Ovary (tissue), 9 donors: ENCODE results near the gene ME1. TPM values are rescaled to one million over a fixed set of nuclear protein-coding genes. Genes with fewer than 3 reads are reported as not detected.
"Not testable (repeated sequence)": the region's sequence is repeated elsewhere in the genome, so short reads cannot be mapped to it uniquely, and the experiment has no call there.

Experiments
- DNase-seq, 5 donors: peaks; one replicate each; pipeline ENCODE4 v3.0.0-alpha.2; 2019 to 2020
- H3K27ac ChIP-seq, 2 donors: fragments of 200-600 bp; one replicate each; pipeline versions ENCODE4 v1.5.1 to v1.8.0; 2019 to 2022
- H3K27me3 ChIP-seq: fragments of 200-600 bp; one replicate; pipeline ENCODE4 v1.8.0; 2022
- H3K36me3 ChIP-seq: fragments of 200-600 bp; sonication (generic); one replicate; pipeline ENCODE4 v1.5.1; 2019
- H3K4me1 ChIP-seq: one replicate; pipeline ENCODE4 v1.8.1; 2013; ENCODE audit warnings: mild to moderate bottlenecking, moderate library complexity; ENCODE audit not compliant: insufficient read depth
- H3K4me3 ChIP-seq: fragments of 200-600 bp; sonication (generic); one replicate; pipeline ENCODE4 v1.5.1; 2017
- H3K9me3 ChIP-seq, 2 donors: fragments of 200-600 bp in 1 of 2; sonication (generic) in 1 of 2; one replicate each; pipeline versions ENCODE4 v1.5.1 to v1.8.1; 2013 to 2019; ENCODE audit warnings: mild to moderate bottlenecking in 1 of 2, moderate library complexity in 1 of 2
- EP300 ChIP-seq: sonication (generic); formaldehyde crosslinking; IDR thresholded peaks from one replicate; pipeline ENCODE4 v1.6.1; 2017; ENCODE audit warnings: antibody characterized with exemption
- POLR2A ChIP-seq: fragments of 450-650 bp; IDR thresholded peaks from one replicate; pipeline ENCODE4 v1.6.1; 2017; ENCODE audit warnings: antibody characterized with exemption, mild to moderate bottlenecking, moderate library complexity
- WGBS, 3 donors: extraction: QIAGEN DNeasy Blood & Tissue Kit in 1 of 3; methylation state at CpG; one replicate each; pipeline versions ENCODE4 v1.1.5 to v1.1.7; 2013 to 2017; 5-methylcytosine and 5-hydroxymethylcytosine counted together
- intact Hi-C, 4 donors: fragments of 100-400 bp; cut with DNase I; formaldehyde crosslinking; loops; one replicate each; pipeline versions ENCODE4 v1.11.0 to v1.15.1; 2022 to 2023
- polyA plus RNA-seq, 2 donors: library from polyadenylated mRNA; stranded (reverse); fragments of 200-250 nt in 1 of 2; fragments of 350-450 nt in 1 of 2; fragmentation: Illumina TruSeq in 1 of 2; extraction: RNeasy Lipid Tissue Mini Kit (QIAGEN cat#74804) in 1 of 2; gene quantifications; one replicate each; pipeline ENCODE4 v1.2.3, GENCODE V29; 2013 to 2014
- total RNA-seq, 7 donors: library from RNA; depleted of rRNA in 2 of 7; stranded (reverse); fragments of >200 nt in 2 of 7; fragmentation: NEBNext Ultra II Directional in 3 of 7; extraction: Animal tissue kit (Norgen Biotek cat#: 25700) in 3 of 7; gene quantifications; one replicate each; pipeline versions ENCODE4 v1.1.0 to v1.2.4, GENCODE V29; 2016 to 2023
- TF ChIP-seq, protein P1 (sequence below), 3 donors: fragments of 450-650 bp in 2 of 3; fragments of 200-600 bp in 1 of 3; IDR thresholded peaks; one replicate each; pipeline versions ENCODE4 v1.5.1 to v1.8.0; 2016 to 2022; ENCODE audit warnings: antibody characterized with exemption in 3 of 3, mild to moderate bottlenecking in 1 of 3
- donor health status: DM: no; HTN: no; CAD: no; lungs with moderate emphysema.
- donor health status: DM: no; HTN: no; CAD: no.
- donor health status: Bipolar disorder and iron deficiency.
- donor health status: DM: yes; HTN: yes; CAD: no.
- donor health status: DM: no; HTN: no; CAD: no.
- donor health status: DM: yes; HTN: yes; CAD: no.

ME1 gene
- total and polyA plus RNA-seq, 9 donors = 7.5 to 19.6 (median 14.9) TPM

DNA sequence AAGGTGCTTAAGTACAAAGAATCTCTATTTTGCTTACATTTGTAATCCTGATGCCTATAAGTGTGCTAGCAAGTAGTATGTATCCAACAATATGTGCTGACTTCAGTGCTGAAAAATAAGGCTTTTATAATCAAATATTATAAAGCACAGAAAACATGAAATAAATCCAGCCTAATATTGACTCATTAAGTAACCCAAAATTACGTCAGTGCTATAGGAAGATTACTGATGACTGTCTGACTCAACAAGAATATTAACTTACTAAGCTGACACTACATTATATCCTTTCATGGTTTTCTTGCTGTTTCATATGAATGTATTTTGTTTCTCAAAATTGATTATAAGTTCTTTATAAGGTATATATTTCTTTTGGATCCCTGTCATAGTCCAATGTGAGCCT, 76.1 kb downstream of the ME1 start:
- no peak for DNase-seq
- Histone ChIP-seq H3K4me1 (no peaks in the 10 kb centered on the region), H3K27ac (no peak overlapping the region), H3K4me3 (no peak overlapping the region), H3K36me3 (no peaks in the 10 kb centered on the region), H3K9me3 (no peaks in the 10 kb centered on the region), H3K27me3 (no peaks in the 10 kb centered on the region)
- intact Hi-C loops = no loop called here
- WGBS, 3 donors = 91 to 100% (median 93%) methylated on average over 1 of the region's 1 CpG
- TF ChIP-seq, protein P1, sequence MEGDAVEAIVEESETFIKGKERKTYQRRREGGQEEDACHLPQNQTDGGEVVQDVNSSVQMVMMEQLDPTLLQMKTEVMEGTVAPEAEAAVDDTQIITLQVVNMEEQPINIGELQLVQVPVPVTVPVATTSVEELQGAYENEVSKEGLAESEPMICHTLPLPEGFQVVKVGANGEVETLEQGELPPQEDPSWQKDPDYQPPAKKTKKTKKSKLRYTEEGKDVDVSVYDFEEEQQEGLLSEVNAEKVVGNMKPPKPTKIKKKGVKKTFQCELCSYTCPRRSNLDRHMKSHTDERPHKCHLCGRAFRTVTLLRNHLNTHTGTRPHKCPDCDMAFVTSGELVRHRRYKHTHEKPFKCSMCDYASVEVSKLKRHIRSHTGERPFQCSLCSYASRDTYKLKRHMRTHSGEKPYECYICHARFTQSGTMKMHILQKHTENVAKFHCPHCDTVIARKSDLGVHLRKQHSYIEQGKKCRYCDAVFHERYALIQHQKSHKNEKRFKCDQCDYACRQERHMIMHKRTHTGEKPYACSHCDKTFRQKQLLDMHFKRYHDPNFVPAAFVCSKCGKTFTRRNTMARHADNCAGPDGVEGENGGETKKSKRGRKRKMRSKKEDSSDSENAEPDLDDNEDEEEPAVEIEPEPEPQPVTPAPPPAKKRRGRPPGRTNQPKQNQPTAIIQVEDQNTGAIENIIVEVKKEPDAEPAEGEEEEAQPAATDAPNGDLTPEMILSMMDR (IDR thresholded peaks at IDR 0.05) = no peak
- TF ChIP-seq EP300 = no peak
- no peak for TF ChIP-seq POLR2A

- 70 to 76% (median 70%) methylated on average over 3 of the region's 3 CpGs for WGBS, 3 donors
- Histone ChIP-seq H3K4me3 (no peak overlapping the region), H3K27ac (no peak overlapping the region), H3K36me3 (no peaks in the 10 kb centered on the region), H3K27me3 (no peaks in the 10 kb centered on the region), H3K4me1 (no peaks in the 10 kb centered on the region), H3K9me3 (no peaks in the 10 kb centered on the region)
- intact Hi-C loops = no loop called here
- TF ChIP-seq EP300 = no peak
- no peak for DNase-seq
Measured at GRCh38 chr6:83352424-83353061, 78.3 kb downstream of the ME1 start.

DNA sequence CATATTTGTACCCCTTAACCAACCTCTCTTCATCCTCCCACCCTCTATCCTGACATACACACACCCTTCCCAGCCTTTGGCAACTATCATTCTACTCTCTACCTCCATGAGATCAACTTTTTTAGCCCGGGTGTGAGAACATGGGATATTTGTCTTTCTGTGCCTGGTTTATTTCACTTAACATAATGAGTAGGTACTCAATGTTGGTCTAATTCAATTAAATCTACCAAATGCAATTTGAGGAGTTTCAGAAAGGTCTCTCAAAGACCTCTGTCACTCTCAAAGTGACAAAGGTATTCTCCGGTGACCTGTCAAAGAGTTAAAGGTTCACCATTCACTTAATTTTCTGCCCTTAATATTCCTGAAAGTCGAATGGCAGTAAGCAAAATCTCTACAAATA, 87.7 kb downstream of the ME1 start:
- no peak for DNase-seq
- H3K4me1 ChIP-seq = no peaks in the 10 kb centered on the region
- H3K27ac ChIP-seq = no peak overlapping the region
- H3K4me3 ChIP-seq = no peak overlapping the region
- intact Hi-C loops = no loop called here
- no peaks in the 10 kb centered on the region for H3K9me3 ChIP-seq
- TF ChIP-seq EP300 (no peak), POLR2A (no peak)
- TF ChIP-seq, protein P1 (IDR thresholded peaks at IDR 0.05) = no peak
- no peaks in the 10 kb centered on the region for H3K27me3 ChIP-seq
- no peaks in the 10 kb centered on the region for H3K36me3 ChIP-seq
- 91 to 95% (median 92%) methylated on average over 3 of the region's 3 CpGs for WGBS, 3 donors

- WGBS, 3 donors = 84 to 93% (median 92%) methylated on average over 2 of the region's 2 CpGs
- TF ChIP-seq POLR2A (no peak), EP300 (no peak)
- TF ChIP-seq, protein P1 (IDR thresholded peaks at IDR 0.05) = no peak
- intact Hi-C loops = no loop called here
Measured at GRCh38 chr6:83341765-83342164, 89.1 kb downstream of the ME1 start.

GRCh38 chr6:83333916-83334315, 96.9 kb downstream of the ME1 start:
- WGBS, 3 donors = 97 to 98% (median 98%) methylated on average over 7 to 17 of the region's 24 CpGs
- H3K4me1 ChIP-seq, intact Hi-C loops, H3K27ac ChIP-seq, H3K9me3 ChIP-seq, H3K27me3 ChIP-seq, DNase-seq, H3K36me3 ChIP-seq, H3K4me3 ChIP-seq: not testable (repeated sequence)

More at GRCh38 chr6:83341765-83342164, 89.1 kb downstream of the ME1 start:
- no peak for DNase-seq
- Histone ChIP-seq H3K36me3 (no peaks in the 10 kb centered on the region), H3K9me3 (no peaks in the 10 kb centered on the region), H3K27me3 (no peaks in the 10 kb centered on the region), H3K27ac (no peak overlapping the region), H3K4me1 (no peaks in the 10 kb centered on the region), H3K4me3 (no peak overlapping the region)
